HG02870 (cell line): Measurements from ENCODE around the gene SLX4.

Source experiments
- ATAC-seq: cut with Tn5 transposase; IDR thresholded peaks from one replicate; pipeline ENCODE4 v1.9.1; 2021; ENCODE audit warnings: mild to moderate bottlenecking, moderate library complexity; ENCODE audit not compliant: unreplicated experiment

Gene SLX4

GRCh38 chr16:3561626-3562025 lies 49.8 kb downstream of the SLX4 start:
- no peak for ATAC-seq

- ATAC-seq = no peak
Measured at GRCh38 chr16:3554351-3554928, 57.0 kb downstream of the SLX4 start.

GRCh38 chr16:3553138-3553923 lies 58.1 kb downstream of the SLX4 start:
- ATAC-seq = no peak

GRCh38 chr16:3550851-3551847 lies 60.3 kb downstream of the SLX4 start:
- no peak for ATAC-seq

GRCh38 chr16:3549906-3550305 lies 61.5 kb downstream of the SLX4 start:
- no peak for ATAC-seq

- ATAC-seq = no peak
Measured at GRCh38 chr16:3548859-3549258, 62.5 kb downstream of the SLX4 start.

- ATAC-seq = no peak
Measured at GRCh38 chr16:3548445-3548844, 63.0 kb downstream of the SLX4 start.

GRCh38 chr16:3546986-3547682 lies 64.3 kb downstream of the SLX4 start:
- no peak for ATAC-seq

- no peak for ATAC-seq
Measured at GRCh38 chr16:3542601-3543373, 68.6 kb downstream of the SLX4 start.

GRCh38 chr16:3541527-3542155 lies 69.8 kb downstream of the SLX4 start:
- no peak for ATAC-seq

- ATAC-seq = no peak
Measured at GRCh38 chr16:3538222-3538621, 73.2 kb downstream of the SLX4 start.

- ATAC-seq = no peak
Measured at GRCh38 chr16:3536851-3537250, 74.6 kb downstream of the SLX4 start.

GRCh38 chr16:3536271-3536731 lies 75.1 kb downstream of the SLX4 start:
- ATAC-seq = no peak

GRCh38 chr16:3534126-3534525 lies 77.3 kb downstream of the SLX4 start:
- ATAC-seq = no peak

- no peak for ATAC-seq
Measured at GRCh38 chr16:3532741-3533140, 78.7 kb downstream of the SLX4 start.
